GM18508 (cell line): ENCODE results near the gene CRYBA1.
A peak's percentile ranks its signal among the peaks of the same experiment; 100 is the strongest.

ENCODE experiments used
- ATAC-seq: cut with Tn5 transposase; IDR thresholded peaks from one replicate; pipeline ENCODE4 v1.9.1; 2021; ENCODE audit warnings: moderate number of reproducible peaks; ENCODE audit not compliant: insufficient read depth, unreplicated experiment

CRYBA1 gene

DNA sequence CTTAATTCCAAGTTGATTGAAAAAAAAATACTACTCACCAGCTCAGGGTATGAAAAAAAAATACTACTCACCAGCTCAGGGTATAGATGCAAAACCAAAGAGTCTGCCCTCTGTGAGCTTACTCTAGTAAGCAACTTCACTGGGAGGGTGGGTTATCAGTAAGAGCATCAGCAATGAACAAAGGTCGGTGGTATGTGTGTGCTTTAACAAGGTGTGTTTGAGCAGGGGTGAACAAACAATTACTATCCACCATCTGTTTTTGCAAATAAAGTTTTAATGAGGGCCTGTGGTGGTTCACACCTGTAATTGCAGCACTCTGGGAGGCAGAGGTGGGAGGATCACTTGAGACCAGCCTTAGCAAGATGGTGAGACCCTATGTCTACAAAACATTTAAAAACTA, 27.3 kb downstream of the CRYBA1 start:
- ATAC-seq: no peak

GRCh38 chr17:29278692-29279091, 32.0 kb downstream of the CRYBA1 start:
- ATAC-seq: no peak

DNA sequence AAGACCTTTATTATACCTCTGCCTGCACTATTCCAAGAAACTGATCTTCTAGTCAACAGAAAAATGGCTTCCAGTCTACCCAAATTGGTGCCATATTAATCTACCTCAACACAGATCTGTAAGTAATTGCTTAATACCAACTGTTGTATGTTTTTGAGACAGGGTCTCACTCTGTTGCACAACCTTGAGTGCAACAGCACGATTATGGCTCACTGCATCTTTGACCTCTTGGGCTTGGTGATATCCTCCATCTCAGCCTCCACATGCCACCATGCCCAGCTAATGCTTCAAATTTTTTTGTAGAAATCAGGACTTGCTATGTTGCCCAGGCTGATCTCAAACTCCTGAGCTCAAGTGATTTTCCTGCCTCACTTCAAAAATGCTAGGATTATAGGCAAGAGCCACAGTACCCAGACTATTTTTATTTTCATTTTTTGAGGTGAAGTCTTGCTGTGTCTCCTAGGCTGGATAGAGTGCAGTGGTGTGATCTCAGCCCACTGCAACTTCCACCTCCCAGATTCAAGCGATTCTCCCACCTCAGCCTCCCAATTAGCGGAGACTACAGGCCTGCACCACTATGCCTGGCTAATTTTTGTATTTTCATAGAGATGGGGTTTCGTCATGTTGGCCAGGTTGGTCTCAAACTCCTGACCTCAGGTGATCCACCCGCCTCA, 32.9 kb downstream of the CRYBA1 start:
- no peak for ATAC-seq

DNA sequence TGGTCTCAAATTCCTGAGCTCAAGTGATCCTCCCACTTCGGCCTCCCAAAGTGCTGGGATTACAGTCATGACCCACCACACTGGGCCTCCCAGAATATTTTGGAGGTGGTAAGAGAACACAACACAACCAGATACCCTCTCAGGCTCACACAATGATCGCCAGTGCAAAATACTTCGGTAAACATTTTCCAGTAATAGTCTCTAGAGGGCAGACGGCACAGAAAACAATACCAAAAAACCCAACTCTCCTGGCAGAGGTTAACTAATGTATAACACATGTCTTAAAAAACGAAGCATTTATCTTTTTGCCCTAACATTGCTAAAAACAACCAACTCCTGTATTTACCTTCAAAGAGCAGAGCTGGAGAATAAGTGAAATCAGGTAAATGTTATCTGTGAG, 36.8 kb downstream of the CRYBA1 start:
- no peak for ATAC-seq

DNA sequence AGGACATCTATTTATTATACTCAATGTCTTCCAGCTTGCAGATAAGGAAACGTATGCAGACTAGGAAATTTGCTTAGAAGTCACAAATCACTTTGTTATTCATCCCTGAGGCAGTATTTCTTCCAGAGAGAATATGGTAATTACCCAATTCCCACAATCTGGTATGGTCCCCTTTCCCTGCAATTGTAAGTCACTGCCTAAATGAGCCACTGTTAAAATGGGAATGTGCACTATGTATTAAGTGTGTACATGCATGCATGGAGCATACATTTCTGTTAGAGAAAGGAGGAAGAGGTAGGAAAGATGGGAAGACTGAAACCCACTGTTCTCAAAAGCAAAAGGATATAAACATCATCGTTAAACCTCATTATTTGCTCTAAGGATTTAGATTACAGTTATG, 37.3 kb downstream of the CRYBA1 start:
- ATAC-seq: no peak

GRCh38 chr17:29289852-29290251, 43.2 kb downstream of the CRYBA1 start:
- no peak for ATAC-seq

GRCh38 chr17:29291163-29291752, 44.6 kb downstream of the CRYBA1 start:
- ATAC-seq: no peak

GRCh38 chr17:29292071-29292991, 45.7 kb downstream of the CRYBA1 start:
- no peak for ATAC-seq

GRCh38 chr17:29292992-29293889, 46.6 kb downstream of the CRYBA1 start:
- ATAC-seq: no peak

DNA sequence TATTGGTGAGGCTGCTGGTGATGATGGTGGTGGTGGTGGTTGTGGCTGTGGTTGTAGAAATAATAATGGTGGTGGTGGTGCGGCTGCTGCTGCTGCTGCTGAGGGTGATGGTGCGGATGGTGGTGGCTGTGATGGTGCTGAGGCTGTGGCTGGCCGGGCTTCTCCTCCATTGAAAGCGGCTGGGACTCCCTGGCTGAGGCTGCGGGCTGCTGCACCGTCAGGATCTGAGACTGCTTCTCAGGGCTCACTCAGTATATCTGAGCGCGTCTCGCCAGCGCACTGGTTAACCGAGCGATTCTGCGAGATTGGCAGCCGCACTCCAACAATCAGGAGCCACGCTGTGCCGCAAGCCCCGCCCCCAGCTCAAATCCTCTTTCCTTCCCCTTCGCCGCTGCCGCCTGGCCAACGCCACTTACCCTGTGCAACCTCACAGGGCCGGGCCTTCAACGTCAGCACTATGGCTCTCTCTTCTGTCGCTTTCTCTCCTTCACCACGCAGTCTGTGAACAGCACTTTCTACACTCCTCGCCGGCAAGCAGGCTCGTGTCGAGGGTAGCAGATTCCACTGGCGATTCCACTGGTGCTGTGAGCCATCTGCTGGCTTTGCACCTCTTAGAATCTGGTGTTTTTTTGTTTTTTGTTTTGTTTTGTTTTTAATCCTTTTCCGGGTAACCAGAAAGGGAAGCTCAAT, 47.4 kb downstream of the CRYBA1 start, which contains the start of gene NUFIP2:
Gene NUFIP2, minus strand, starts transcription at position 259 of the 690 bp plus-strand sequence. Its CDS starts 89 bp downstream, at position 170.
- ATAC-seq: peak; percentile 76

DNA sequence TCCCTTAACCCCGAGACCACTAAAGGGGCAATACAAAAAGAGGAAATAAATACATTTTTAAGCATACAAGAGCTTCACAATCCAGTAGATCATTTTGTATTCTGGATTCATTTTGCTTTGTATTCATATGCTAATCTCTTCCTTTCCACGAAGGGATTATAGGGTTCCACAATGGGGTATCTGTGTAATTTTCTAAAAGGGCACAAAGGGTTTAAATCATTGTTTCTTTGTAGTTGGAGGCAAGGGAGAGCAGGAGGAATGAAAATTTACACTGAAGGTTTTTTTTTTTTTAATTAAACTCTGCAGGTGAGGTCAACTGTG, 47.9 kb downstream of the CRYBA1 start:
- peak; percentile 6 for ATAC-seq

- no peak for ATAC-seq
Observed at GRCh38 chr17:29295420-29295819, 48.8 kb downstream of the CRYBA1 start.

GRCh38 chr17:29299031-29299430, 52.4 kb downstream of the CRYBA1 start:
- ATAC-seq: no peak

- no peak for ATAC-seq
Observed at GRCh38 chr17:29303386-29303785, 56.7 kb downstream of the CRYBA1 start.
